ENCODE results near the gene ZFP64. TPM values are rescaled to one million over a fixed set of nuclear protein-coding genes. Genes with fewer than 3 reads are reported as not detected.
"Not testable (repeated sequence)": the region's sequence is repeated elsewhere in the genome, so short reads cannot be mapped to it uniquely, and the experiment has no call there.

The ZFP64 gene
- total RNA-seq, 1 donor from 2014 or later, result 11.5 TPM

DNA sequence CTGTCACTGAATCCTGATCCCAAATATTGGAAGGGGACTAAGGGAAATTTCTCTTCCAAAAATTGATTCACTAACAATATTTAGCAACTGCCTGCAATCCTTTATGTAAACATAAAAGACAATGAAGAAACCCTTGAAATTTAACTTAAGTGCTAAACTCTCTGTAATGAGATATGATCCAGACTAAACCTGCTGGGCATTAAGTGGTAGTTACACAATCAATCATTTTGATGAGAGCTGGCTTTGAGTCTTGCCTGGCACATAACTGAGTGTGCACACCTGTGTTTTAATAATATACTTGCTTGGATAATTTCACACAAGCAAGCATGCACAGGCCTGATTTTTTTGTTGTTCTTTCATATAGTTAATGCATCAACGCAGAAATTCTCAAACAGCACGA is 9.8 kb upstream of the ZFP64 start:
- DNase-seq, result no peak

DNA sequence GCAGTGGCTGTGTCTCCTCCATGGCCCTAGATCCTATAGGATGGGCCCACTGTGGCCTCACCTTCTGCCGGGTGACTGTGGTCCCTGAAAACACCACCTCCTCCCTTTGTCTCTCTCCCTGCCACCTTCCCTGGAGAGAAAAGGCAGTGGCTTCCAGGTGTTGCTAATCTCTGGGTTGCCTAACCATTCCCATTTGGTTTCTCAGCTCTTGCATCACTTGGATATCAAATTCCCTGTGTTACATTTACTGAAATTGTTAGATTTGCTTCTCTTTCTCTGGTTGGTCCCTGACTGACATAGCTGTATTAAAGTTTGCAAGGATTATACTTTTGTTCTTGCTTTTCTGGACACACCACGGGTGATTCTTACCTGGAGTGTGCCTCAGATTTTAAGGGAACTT is 9.3 kb upstream of the ZFP64 start:
- DNase-seq, result no peak

DNA sequence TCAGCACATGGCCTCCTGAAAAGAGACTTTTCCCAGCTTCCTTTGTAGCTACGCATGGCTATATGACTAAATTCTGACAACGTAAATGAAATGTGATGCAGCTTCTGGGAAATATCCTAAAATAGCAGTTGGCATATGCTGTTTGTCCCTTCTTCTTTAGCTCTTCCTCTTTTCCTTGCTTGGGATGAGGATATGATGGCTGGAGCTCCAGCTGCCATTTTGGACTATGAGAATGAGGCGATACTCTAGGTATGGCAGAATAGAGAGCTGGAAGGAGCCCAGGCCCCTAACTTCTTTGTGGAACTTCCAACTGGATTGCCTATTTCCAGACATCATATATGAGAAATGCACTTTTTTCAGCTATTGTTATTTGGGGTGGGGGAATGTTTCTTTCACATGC is 5.3 kb upstream of the ZFP64 start:
- DNase-seq, result no peak

DNA sequence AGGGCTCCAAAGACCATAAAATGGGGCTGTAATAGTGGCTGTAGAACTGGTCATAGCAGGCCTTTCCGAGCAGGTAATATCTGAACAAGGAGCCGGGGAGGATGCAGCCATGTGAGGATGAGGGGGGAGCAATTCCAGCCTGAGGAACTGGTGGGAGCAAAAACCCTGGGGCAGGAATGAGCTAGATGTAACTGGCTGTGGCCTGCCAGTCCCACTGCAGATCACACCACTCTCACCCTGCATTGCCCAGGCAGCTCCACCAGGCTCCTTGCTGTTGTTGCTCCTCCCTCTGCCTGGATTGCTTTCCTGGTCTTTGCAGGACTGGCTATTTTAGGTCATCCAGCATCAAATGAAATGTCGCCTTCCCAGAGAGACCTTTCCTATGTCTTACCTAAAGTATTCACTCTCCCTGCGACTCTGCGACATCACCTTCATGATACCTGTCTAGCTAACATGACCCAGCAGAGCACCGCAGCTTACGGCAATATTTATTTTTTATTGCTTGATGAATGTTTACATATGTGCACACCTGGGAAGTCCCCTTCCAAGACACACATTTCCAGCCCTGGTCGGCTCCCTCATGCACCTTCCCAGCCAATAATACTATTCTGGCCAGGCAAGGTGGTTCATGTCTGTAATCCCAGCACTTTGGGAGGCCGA is 2.4 kb upstream of the ZFP64 start:
- no peak for DNase-seq

DNA sequence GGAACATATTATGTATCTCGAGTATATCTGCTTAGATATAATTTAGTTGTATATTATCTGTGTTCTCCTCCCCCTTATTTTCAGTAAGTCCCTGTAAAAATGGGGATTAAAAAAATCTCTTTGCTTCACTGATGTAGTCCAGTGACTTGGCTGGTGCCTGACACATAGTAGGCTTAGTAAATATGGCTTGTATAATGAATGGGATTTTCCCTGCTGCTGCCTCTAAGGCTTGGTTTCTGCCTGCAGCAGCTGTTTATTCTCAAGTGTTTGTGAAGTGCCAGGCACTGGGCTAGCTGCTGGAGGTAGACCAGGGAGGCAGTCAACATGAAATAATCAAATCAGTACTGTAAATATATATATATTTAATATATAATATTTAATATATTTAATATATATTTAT is 1.6 kb upstream of the ZFP64 start:
- DNase-seq, result no peak

DNA sequence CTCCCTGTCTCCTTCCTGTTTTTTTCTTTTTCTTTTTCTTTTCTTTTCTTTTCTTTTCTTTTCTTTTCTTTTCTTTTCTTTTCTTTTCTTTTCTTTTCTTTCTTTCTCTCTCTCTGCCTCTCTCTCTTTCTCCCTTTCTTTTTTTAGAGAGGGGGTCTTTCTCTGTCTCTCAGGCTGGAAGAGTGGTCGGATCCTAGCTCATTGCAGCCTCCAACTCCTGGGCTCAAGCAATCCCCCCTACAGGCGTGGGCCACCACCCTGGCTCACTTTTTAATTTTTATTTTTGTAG is 1.1 kb upstream of the ZFP64 start:
- not testable (repeated sequence) for DNase-seq

DNA sequence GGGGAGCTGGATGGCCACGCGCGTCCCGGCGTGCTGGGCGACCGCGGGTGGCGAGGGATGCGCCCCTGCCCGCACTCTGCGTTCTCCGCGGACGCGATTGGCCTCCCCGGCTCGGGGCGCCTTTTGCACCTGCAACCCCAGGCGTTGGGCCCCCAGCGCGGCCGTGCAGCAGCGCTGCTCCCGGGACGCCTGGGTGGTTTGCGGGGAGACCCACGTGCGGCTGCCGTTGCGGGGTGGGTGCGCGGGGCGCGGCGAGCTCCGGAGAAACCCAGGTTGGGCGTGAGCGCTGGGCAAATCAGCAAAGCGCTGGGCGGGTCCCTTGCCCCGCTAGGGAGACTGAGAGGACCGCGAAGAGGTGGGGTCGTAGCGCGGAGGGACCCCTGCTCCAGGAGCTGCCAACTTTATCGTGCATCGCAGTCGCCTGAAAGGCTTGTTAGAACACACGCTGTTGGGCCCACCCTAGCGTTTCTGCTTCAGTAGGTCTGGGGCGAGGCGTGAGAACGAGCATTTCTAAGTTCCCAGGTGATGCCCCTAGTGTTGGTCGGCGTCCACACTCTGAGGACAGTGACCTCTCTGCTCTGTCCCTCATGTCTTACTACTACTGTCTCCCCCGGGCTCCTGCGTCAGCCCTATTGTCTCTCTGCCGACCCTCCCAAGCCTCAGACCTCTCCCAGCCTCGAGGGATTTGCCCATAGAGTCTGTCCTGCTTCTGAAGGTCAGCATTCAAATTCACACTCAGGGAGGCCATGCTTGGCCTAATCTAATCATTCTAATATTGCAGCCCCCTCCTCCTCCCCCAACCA is 538 bp upstream of the ZFP64 start:
- peak; percentile 25 for DNase-seq

DNA sequence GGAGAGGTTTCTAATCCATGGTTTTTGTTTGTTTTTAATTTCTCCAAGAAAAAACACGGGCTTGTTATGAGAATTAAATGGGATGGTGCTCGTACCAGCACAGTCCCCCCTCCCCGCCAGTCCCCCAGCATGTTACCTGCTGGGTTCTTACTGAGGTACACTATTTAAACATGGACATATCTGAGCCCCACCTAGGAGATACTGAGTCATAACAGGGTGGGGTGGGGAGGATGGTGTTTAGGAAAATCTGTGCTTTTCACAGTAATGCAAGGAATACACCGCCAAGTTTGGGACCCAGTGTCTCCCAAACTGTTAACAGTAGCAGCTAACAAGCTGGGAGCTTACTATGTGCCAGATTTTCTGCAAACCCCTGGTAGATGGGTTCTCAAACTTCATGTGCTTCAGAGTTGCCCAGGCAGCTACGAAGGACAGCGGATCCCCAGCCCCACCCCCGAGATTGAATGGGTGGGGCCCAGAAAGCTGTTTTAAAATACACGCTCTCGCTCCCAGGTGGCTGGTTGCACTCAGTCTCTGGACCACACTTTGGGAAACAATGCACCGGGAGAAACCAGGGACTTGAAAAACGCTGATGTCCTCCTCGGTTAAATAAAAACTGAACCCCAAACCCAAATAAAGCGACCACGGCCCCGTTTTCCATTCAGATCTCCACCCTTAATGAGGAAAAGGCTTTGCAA is 995 bp downstream of the ZFP64 start:
- peak; percentile 27 for DNase-seq

DNA sequence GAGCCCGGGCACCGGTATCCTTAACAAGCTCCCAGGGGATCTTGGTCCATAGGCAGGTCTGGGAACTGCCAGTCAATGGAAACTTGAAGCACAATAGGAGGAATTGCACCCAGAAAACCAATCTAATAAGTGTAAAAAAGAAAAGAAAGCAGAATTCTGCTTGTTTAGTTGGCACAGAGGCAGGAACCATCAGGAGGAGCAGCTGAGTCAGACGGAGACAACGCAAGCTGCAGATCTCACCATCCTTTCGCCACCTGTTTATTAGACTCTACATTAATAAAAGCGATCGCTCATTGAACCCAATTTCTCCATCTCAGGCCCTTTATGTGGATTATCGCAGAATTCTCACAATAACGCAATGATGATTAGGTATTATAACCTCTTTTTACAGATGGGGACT is 9.8 kb downstream of the ZFP64 start:
- no peak for DNase-seq

DNA sequence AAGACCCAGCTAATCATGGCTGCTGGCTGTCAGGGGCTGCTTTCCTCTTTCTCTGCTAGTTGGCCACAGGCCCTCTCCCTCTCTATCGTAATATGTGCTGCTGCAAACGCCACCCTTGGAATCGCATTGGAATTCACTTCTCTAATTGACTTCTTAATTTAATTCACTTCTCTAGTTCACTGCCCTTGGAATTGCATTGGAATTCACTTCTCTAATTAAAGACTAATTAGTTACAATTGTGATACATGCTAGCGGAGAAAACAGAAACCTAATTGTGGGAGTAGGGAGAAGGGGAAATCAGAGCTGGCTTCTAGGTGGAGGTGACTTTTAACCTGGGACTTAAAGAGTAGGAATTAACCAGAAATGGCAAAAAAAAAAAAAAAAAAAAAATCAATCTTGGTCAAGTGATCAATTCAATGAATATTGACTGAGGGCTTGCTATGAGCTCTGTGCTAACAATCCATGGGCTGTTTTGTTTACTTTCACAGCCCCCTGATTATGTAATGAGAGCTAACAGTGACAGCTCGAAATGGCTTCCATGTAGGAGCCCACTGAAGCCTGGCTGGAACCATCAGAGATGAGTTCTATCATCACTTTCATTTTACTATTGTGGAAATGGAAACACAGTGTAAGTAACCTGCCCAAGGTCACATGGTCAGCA is 11.3 kb downstream of the ZFP64 start:
- no peak for DNase-seq

DNA sequence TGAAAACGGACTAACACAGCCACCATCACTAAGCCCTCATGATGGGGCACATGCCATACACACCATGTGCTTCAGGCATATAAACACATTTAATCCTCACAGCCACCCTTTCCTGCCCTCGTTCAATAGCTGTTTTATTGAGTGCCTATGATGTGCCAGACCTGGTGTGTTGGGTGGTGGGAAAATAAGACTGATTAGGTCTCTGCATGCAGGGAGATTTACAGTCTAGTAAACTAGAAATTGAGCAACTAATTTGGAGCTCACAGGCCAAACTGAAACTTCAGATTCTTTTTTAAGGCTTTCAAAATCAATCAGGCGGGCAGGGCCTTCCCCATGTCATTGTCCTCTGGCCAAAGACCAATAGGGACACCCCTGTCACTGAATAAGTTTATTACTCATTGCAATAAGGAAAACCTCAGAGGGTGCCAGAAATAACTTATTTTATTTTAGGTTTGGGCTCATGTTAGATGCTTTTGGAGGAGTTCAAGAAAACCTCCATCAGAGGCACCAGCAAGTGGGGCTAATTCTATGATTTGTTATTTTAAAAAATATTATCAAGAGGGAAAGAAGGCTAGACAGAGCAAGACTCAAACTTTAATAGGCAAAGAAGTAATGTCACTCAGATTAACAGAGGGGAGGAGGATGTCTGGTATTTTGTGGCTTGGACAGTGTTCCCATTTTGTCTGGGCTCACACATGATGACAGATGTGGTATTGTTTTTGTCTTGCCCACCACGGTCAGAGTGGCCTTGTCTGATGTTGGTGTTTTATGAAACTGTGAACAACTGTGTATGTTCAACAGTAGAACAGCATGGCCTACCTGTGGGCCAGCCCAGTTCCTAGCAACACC is 12.0 kb downstream of the ZFP64 start:
- DNase-seq, result no peak

DNA sequence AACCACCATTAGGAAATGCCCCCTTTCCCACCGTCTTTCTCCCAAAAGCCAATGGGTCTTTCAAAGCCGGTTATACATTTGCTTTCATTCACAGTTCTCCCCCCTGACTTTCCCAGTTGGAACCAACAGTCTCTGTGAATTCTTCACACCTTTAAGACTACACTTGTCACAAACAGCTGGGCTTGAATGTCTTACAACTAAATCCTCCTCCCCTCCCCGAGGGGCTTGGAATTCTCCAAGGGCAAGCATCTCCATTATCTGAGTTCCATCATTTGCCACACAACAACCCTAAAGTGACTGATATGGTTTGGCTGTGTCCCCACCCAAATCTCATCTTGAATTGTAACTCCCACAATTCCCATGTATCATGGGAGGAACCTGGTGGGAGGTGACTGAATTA is 12.9 kb downstream of the ZFP64 start:
- no peak for DNase-seq

DNA sequence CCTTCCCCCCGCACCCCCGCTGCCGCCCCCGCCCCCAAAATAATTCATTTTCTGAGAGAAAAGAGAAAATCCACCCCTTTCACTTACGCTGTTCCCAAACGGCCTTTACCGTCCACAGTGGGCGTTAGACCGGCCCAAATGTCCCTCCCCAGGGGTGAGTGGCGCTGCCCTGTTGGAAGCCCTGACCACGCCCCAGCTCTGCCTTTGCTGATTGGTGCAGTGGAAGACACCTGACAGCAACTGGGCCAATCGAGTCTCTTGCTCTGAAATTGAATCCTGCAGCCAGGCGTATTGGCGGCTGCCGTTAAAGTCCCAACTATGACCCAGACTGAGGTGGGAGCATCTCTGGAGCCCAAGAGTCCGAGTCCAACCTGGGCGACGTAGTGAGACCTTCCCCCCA is 15.7 kb downstream of the ZFP64 start:
- no peak for DNase-seq

DNA sequence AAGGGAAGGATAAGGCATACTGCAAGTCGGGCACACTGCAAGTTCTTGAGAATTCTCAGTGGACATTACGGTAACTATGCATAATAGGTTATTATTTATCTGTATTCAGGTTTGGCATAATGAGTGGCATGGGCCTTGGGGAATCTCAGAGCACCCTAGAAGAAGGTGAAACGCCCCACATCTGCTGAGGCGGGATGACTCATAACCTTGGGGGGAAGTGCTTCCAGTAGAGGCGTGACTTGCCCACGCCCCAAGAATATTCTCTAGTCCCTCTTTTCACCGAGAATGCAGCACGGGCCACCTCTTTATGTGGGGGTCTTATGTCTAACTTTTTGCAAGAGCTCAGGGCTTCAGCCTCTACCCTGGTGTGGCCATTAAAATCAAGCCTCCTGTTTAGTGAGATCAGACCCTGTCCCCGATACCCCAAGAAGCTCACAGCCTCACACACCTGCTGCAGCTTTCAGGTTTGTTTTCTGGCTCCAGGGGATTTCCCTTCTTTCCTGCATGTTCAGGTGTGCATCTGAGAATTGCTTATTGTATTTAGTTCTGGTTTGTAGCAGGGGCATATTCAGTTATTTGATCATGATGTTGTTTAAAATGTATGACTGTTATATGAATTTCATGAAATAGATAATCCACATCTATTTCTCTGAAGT is 19.1 kb downstream of the ZFP64 start:
- no peak for DNase-seq

DNA sequence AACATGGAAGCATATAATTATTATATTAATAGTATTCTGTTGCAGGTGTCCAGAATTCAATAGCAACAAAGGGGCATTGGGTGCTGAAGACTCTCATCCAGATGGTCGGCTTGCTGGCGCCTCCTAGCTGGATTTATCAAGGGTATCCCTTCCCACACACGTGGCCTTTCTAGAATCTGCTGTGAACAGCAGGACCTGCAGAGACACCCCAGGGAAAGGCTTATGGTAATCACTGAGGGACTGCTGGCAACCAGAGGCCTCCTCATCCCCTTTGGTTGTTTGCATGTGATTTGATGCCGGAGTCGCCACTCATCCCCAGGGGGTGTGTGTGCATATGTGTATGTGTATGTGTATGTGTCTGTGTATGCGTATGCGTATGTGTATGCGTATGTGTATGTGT is 20.6 kb downstream of the ZFP64 start:
- no peak for DNase-seq

DNA sequence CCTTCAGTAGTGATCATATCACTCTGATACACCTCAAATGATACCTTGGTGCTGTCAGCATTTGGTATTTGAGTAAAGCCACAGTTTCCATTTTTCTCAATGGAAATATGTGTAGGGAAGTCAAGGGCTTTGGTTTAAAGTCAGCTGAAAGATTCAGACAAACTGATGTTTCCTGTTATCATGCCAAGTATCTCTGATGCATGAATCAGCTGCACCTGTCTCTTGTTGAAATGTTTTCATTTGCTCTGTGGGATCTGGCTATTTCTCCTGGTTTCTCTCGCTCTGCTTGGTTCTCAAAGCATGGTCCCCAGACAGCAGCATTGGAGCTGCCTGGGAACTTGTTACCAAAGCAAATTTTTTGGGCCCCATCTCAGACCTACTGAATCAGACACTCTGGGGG is 23.5 kb downstream of the ZFP64 start:
- DNase-seq, result no peak

DNA sequence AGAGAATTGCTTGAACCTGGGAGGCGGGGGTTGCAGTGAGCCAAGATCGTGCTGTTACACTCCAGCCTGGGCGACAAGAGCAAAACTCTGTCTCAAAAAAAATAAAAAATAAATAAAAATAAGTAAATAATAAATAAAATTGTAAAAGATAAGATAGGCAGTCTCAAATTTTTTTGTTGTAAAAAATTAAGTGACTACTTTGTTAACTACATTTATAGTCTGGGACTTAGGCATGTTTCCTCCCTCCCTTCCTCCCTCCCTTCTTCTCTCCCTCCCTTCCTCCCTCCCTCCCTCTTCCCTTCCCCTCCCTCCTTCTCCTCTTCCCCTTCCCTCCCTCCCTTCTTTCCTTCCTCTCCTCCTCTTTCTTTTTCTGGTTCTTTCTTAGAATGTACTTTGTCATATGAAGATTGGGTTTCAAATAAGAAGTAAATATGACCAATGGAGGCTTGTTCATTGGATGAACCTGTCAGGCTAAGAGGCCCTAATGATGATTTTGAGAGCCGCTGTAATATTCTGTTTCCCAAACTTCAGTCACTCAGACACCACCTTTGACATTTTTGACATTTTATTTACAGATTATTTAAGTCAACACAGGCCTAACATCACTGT is 24.2 kb downstream of the ZFP64 start:
- no peak for DNase-seq

DNA sequence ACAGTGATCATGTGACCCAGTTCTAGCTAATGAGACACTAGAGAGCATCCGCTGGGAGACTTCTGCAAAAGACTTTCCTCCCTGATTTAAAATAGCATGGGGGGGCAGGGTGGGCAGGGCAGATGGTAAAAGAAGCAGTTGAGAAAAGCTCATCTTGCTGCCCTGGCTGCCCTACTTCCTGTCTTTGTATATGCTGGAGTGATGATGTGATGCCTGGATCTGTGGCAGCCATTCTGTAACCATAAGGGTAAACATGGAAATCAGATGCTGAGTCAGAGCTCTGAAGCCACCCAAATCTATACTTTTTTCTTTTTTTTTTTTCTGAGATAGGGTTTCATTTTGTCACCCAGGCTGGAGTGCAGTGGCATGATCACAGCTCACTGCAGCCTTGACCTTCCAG is 25.4 kb downstream of the ZFP64 start:
- no peak for DNase-seq

DNA sequence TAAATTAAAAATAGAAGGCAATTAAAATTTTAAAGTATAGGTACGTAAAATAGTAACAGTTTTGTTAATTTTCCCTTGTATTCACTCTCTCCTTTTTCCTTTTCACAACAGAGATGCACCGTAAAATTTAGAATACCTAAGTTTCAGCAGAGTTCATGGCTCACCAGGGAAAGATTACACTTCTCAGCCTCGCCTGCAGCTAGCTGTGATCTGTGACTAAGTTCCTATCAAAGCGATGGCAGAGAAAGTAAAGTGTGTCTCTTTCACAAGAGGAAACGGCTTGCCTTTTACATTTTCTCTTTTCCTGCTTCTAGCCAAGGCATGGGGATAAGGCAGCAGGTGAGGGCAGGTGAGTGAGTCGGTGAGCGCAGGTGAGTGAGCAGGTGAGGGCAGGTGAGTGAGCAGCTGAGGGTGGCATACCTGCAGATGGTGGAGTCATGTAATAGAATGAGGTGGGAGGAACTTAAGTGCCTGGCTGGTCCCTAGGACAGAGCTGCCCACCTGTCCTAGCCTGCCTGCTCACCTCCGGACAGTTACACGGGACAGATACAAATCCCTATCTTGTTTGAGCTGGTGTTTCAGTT is 30.9 kb downstream of the ZFP64 start:
- DNase-seq, result no peak

DNA sequence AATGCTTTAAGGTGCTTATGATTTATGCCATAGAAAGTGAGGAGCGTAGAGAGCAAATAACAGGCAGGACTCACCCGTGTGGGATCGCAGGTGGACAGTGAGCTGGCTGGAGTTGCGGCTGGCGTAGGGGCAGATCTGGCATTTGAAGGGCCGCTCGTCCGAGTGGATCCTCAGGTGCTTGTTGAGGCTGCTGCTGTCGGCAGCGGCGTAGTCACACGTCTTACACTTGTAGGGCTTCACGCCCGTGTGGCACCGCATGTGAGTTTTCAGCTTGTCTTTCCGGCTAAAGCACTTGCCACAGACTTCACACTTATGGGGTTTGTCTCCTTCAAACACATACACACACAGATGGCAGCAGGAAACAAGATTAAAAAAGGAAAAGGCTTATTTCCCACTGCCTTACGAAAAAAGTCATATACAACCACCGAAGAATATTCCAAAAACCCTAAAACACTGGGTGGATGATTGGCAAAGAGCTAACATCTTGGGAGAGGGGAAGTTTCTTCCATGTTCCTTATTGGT is 31.5 kb downstream of the ZFP64 start:
- DNase-seq, result no peak

DNA sequence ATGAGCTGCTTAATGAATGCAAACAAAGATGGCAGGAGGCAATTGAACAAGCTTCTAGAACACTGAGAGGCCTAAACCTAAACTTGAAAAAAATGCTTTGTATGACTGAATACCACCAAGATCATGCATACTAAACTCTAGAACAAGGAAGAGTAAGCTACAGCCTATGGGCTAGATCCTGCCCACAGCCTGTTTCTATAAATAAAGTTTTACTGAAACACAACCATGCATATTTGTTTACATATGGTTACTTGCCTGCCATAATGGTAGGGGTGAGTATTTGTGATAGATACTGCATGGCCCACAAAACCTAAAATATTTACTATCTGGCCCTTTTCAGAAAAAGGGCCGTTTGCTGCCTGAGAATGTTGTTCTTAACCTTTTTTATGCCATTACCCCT is 37.0 kb downstream of the ZFP64 start:
- no peak for DNase-seq

Data from skin of body (tissue), 2 donors.